NCI-H2029 (cell line): Measurements from ENCODE around the gene SKIDA1.

Experiments used
- DNase-seq: peaks from one replicate; lab custom pipeline; 2025; lab: John Stamatoyannopoulos, UW

Gene SKIDA1

DNA sequence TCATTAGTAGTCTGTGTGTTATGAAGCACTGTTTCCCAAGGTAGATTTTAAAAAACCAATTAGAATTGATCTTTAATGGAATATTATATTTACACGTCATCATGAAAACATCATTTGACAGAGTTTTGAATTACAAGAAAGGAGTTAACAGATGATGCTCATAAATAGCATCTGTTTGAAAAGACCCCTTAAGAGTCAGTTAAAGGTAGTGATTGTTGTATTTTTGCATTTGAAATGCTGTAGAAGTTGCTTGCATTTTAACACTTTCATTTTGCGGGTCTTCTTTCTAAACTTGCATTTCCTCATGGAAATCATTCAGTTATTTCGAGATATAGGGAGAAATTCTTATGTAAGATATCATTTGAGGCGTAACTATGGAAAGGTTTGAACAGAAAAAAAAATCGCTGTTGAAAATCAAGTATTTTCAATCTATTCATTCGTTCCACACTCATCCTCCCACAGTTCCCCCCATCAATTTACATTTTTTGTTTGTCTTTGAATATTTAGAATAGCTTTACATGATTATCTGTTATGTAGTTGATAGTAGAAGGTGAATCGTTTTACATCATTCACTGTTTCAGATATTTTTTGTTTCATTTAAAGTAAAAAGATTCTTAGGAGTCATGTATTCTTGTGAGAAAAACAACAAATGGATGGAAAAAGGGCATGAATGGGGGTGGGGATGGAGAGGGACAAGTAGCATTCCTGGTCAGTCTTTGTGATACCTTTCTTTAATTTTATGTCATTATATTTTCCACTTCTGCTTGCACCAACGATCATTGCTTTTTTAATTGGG lies 3.0 kb upstream of the SKIDA1 start:
- no peak for DNase-seq

DNA sequence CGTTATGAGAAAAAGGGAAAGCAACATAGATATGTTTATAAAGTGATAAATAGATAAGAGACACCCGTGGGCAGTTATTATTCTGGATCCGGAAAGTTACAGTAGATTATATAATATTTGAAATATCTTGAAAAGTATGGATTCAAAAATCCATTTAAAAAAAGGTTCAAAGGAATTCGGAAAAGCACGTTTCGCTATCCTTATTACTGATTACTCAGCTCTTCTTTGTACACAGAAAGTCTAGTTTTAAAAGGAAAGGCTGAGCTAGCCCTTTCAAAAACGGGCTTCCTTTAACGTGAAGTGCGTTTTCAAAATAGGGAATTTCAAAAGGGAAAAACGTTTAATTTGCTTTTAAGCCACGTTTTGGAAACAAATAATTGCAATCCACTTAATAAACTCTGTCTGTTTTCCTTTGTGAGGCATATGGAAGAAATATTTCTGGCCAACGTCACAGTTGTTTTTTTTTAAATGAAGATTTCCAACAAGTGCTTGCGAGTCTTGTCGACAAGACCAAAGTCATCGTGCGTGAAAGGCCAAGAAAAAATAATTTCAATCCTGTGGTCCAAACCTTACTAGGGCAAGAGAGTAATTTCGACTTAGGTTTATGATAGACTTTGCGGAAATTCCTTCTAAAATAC lies 2.2 kb upstream of the SKIDA1 start:
- no peak for DNase-seq

DNA sequence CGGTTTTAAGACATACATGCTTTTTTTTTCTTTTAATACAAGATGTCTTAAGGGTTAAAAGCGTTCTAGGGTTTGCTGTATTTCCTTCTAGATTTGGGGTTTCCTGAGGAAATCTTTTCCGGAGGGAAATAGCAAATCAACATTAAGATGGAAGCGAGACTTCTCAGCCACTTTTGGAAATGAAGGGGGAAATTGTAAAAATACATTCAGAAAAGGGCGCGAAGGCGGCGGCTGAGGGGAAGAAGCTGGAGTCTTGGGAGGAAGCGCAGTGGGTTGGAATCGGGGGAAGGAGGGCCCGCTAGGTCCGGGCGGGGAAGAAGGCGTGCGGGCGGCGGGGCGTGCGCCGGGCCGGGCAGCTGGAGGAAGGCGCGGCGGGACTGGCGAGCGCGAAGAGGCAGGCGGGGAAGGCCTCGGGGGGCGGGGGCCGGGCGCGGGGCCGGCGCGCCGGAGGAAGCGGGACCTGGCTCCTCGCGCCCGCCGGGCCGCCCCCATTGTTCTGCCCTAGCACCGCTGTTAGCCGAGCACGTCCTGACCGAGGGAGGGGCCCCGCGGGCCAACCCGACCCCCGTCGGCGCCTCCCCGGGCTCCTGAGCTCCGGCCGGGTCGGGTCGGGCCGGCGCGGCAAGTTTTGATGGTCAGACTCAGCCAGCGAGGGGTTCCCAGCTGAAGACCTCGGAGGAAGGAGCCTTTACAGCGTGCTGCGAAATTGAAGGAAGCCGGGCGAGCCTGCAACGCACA lies 1.5 kb upstream of the SKIDA1 start:
- DNase-seq: no peak

DNA sequence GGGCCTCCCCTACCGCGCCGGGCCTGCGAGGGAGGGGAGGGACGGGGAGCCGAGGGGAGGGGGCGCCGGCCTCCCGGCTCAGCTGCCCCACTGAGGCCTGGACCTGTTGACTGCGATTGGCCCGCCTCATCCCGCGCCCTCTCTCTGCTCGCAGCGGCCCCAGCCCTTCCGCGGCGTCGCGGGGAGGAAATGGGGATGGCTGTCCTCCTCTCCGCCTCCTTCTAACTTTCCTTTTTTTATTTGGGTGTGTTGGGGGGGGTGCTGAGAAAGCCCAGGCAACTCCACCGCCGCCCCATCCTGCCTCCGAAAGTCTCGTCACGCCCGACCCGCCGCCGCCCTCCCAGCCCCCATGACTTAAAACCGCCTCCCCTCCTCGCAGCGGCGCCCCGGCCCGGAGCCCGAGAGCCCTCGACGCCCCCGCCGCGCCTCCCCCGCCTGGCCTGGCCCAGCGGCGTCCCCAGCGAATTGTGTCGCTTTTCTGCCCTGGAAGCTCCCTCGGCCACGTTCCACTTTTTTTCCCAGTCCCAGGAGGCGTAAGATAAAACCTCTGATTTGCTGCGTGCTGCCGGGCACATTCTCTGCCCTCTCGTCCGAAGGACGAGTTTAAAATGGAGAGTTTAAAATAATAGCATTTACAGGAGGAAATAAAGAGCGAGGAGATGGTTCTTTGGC lies 842 bp upstream of the SKIDA1 start:
- peak; percentile 67 for DNase-seq

DNA sequence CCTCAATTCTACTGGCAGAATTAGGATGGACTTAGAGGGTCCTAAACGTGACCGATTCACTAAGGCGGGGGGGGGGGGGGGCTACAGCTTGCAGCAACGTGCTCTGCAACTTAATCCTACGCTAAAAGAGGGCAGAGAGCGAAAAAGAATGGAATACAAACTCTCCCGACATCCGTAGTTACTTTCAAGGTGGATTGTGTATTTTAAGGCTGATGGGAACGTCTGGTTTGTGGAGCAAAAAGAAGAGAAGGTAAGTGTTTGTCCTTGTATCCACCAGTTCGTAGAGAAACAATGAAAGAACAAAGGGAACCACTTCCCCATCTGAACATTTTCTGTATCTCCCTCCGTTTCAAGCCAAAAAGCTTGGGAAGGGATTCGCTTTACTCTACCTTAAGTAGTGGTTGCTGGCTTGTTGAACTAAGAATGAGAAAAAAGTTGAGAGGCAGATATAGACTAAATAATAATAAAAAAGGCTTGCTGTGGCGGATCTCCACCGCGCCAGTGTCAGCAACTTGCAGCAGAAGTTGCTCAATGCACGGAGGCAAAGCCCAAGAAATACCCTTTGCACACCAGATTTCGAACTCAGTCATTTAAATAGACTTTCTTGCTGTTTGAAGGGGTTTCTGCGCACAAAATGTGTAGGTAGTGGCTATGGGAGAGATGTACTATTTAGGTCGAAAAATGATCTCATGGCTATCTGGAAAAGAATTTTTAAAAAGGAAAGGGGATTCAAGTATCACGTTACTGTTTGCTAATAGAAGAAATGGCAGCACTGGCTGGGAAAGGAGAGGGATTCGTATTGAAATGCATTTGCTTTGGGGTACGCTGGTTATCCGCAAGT lies 736 bp downstream of the SKIDA1 start:
- no peak for DNase-seq

DNA sequence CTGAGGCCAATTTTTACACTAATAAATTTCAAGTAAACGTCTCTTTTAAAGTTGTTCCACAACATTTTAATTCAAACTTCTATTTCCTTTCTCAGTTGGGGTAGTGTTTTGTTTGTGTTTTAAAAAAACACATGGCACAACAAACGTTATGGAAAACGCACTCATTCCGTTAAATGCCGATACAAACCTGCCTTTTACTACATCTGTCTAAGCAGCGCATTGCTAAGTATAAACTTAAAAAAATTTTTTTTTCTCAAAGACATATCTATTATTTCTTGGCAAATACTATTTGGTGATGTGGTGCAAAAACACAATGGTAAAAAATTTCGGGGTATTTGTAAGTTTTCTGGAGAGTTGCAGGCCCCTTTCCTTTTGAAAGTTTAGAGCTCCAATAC lies 1.4 kb downstream of the SKIDA1 start:
- DNase-seq: no peak

DNA sequence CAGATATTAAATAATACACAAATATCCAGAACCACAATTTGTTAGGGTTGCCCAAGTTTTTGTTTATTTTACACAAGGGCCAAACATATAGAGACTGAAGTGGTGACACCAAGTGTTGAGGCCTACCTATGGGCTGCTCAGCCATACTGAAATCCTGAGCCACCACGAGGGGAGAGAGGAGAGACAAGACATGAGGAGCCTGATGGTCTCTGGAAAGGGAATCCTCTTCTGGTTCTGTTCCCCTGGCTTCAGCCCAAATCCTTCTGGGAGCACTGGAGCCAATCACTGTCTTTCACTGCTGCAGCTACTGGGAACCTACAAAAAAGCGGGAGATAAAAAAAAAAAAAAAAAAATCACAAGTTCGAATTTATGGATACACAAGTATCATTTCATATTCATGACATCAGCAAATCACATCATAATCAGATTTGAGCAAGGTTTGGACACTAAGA lies 1.9 kb downstream of the SKIDA1 start:
- DNase-seq: no peak

DNA sequence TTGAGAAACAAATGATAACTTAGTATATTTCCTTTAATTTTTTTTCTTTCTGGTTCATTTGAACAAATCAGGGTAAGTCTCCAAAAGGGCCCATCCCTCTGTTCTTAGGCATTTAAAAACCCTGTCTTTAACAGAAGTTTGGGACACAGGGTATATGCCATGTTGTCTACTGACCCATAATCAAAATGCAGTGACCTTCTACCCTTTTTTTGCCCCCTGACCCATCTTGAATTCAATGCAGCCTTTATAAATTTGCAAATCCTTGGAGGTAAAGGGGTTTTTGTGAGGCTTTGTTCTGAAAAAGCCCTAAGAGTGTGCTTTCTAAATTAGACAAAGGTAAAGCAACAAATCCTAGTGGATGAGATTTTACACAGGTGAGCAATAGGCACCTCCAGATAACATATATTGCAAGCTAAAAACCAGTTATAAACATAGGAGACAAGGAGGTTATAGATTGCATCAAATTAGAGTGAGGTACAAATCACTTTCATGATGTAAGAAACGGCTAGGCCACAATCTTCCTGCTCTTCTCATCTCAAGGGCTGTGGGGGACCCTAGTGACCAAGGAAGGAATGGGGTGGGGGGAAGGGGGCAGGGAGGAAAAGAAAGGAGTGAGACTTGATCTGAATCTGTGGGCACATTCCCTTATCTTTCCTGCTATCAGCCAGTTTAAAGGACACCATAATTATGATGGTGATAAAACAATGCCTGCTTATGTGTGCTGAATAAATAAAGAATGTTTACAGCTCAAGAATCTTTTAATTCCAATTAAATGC lies 2.7 kb downstream of the SKIDA1 start:
- DNase-seq: no peak

DNA sequence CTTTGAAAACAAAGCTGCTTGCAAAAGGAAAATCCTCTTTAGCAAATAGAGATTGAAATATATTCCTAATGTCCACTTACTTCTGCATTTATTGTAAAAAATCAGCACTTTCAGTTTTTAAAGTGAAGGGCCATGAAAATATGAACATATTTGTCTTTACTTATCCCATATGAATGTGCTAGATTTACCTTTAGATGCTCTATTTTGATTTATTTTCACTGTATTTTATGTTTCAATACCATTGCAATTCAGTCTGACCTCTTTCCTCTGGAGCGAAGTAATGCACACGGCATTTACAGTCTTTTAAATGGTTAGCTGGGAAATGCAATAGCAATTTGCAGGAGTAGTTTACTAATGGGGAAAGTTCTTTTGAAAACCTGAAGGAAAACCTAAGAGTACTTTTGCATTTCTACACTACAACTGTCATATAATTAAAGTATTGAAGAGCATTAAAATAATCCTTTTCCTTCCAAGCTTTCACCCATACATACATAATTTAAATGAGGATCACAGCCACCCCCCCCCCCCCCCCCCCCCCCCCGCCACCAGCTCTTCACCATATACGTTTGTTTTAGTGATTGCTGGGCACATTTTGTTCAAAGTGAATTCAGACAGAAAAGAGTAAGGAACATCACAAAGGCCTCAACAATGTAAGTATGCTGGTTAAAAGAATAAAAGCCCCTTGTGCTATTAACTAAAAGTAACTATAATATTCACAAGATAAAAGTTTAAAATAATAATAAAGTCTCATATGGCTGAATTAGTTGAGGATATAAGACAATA lies 3.5 kb downstream of the SKIDA1 start:
- DNase-seq: no peak

DNA sequence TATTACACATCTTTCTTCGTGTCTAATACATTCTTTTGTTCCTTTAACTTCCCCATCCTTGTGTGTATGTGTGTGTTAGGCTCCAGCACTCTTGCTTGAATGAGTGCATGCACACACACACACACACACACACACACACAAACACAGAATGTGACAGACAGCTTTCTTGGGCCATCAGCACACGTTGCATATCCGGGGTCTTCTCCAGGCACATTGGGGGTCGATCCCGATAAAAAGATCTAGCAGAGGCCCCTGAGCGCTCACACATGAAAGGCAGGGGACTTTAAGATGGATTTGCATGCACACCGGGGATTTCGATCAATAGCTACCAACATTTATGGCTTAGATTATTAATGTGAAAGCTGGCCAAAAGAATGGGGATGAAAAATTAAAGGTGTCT lies 4.5 kb downstream of the SKIDA1 start:
- no peak for DNase-seq

DNA sequence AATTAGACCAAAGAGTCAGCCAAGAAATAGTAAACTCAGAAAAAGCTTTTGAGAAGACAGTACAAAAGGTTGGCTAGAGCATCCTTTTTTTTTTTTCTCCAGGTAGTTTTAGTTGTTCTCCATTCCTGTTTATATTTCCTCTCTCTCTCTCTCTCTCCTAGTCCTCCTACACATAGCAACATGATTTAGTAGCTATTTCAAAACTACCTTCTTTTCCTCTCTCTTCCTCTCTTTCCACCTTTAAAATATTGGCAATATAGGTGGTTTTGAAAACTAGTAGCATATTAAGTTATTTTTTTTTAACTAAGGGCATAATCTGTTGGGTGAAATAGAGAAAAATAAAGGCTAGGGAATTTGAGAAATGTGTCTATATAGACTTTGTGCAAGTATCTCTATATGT lies 5.0 kb downstream of the SKIDA1 start:
- DNase-seq: no peak

DNA sequence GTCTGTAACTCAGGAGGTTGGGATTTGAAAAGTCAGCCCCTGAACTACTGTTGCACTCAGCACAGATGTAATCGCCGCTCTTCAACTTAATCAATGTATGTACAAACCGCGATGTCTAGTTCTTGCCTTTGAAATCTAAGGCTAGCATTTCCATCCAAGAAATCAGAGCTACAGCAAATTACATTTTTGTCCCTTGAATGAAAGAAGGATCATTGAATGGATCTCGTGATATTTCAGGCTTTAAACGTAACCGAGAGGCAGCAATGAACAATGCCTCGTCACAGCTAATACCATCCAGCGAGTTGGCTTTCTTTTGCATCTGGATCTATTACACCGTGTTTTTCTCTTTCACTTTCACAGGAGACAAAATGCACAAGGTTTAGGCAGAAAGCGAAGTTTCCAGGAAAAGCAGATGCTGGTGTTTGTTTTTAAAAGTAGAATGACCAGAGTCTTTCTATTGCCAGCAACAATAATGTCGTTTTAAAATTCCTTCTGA lies 5.5 kb downstream of the SKIDA1 start:
- DNase-seq: no peak

DNA sequence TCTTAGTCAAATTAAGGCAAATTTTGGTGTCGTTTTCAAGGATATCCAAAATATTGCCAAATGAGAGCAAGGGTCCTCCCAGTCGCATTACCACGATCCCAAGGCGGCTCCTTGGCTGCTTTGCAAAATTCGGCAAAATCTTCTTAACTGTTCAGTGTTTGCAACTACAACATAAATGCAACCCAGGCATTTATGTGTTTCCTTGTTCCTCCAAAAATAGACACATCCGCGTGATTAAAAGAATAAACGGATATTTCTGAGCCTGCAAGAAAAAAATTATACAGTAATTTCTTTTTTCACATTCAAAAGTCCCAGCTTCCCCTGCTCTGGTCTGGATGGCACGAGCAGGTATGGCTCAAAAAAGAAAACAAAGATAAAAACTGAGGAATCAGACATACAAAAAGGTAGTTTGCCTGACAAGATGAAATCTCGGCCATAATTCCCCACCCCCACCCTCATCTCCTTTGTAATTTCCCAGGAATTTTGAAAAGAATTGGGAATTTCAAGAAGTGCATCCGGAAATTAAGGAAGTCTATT lies 6.0 kb downstream of the SKIDA1 start:
- DNase-seq: no peak

DNA sequence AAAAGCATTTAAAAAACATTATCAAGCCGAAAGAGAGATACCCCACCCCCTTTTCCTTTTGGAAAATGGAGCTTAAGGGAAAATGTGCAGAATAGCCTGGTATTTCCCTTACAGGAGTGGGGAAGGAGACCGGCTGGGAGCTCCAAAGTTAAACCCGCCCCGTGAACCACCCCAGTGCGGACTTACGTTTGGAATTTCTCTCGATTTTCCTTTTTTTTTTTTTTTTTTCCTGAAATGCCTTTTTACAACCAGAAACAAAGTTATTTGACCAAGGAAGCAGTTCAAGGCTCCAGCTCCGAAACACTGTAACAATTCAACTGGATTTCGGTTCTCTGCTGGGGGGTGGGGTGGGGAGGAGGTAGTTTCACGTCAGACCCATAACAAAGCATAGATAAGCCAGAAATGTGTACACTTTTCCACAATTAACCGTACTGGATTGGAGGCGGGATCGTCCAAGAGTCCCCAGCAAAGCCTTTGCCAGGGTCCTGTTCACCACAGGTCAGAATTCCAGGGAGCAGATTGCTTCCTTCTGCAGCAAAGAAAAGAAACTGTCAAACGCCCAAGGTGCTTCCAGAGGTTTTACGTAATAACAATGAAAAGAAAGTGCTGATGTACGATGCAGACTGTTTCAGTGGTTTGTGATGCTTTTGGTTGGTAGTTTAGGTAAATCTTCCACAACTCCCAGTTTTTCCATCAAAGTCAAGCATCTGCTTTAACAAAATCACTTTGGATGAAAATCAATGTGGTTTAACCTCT lies 6.7 kb downstream of the SKIDA1 start:
- DNase-seq: no peak

DNA sequence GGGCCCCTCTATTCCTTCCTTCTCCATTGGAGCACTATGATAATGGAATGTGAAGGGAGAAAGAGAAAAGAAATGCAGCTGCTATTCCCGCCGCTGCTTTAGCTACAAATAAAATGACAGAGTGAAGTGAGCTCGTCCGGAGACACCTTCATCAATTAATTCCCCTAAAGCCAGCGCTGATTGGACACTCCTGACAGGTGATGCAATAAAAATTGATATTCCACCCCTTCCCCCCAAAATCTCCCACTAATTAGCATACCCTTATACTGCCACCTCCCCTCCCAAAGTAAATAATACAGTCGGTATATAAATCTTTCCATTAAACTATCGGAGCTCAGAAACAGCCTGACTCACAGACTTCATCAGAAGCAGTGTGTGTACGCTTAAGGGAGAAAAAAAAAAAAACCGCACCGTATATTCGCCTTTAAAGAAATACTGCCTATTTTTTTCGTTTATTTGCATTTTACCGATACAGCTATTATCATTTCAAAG lies 7.3 kb downstream of the SKIDA1 start:
- DNase-seq: peak; percentile 60

DNA sequence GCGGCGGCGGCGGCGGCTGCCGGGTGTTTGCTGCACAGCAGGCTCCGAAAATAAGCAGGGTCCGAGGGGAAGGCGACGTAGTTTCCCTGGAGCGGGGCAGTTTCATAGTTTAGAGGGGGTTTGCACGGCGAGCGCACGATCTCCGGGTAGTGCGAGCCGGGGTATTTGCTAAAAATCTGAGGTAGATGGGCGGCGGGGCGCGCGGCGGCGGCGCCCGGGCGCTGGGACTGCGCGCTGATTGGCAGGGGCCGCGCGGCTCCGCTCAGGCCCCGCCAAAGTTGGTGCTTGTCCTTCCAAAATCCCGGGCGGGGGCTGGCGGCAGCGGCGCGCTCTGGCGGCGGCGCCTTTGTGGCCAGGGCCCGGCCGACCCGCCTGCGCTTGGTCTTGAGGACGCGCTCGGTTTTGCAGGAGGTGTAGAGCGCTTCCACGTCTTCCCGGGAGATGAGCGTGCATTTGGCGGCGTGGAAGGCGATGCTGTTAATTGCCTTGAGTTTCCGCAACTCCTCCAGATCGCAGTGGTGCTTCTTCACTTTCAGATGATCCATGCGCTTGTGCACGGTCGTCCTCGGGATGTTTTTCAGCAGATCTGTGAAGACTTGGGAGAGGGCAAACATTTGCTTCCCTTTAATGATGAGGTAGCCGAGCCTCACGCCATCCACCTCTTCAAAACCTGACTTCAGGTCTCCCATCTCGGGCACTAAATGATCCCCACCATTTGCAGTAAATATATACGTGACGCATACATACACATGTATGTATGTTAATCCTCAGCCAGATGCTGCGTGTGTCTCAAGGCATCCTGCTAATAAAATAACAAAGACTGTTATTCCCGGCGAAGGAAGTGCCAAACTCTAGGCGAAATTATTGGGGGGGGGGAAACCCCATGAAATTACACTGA lies 8.1 kb downstream of the SKIDA1 start:
- DNase-seq: no peak
